Stimulated activated CD4-positive, alpha-beta T cell treated with anti-CD3 and anti-CD28 coated beads, Interleukin-12 subunit alpha, Interleukin-12 subunit beta, amount 100 ng/mL, for 4 hours (primary cell): ENCODE results near the gene UBE2N.

Source experiments
- DNase-seq: peaks from one replicate; pipeline ENCODE4 v3.0.0-alpha.2; 2020

UBE2N gene

GRCh38 chr12:93441617-93442410, at the start of gene UBE2N:
UBE2N (minus strand) TSS chr12:93441947; CDS start chr12:93441884, 63 bp downstream.
- DNase-seq, result peak; percentile 97

- no peak for DNase-seq
Measured at GRCh38 chr12:93484315-93484981, 42.7 kb upstream of the UBE2N start.

- no peak for DNase-seq
Measured at GRCh38 chr12:93483151-93483807, 41.5 kb upstream of the UBE2N start.

- no peak for DNase-seq
Measured at GRCh38 chr12:93482721-93483120, 41.0 kb upstream of the UBE2N start.

GRCh38 chr12:93476555-93476954, 34.8 kb upstream of the UBE2N start:
- no peak for DNase-seq

- DNase-seq, result no peak
Measured at GRCh38 chr12:93469386-93469785, 27.6 kb upstream of the UBE2N start.

- DNase-seq, result no peak
Measured at GRCh38 chr12:93468008-93468371, 26.2 kb upstream of the UBE2N start.

GRCh38 chr12:93467351-93468007, 25.7 kb upstream of the UBE2N start, which contains the start of gene MRPL42:
MRPL42 (plus strand) TSS chr12:93467514; CDS start chr12:93469286, 1,772 bp downstream.
- DNase-seq, result peak; percentile 90

GRCh38 chr12:93466625-93467350, 25.0 kb upstream of the UBE2N start:
- peak; percentile 5 for DNase-seq

- no peak for DNase-seq
Measured at GRCh38 chr12:93465841-93466240, 24.1 kb upstream of the UBE2N start.

GRCh38 chr12:93461503-93461902, 19.8 kb upstream of the UBE2N start:
- DNase-seq, result no peak

- DNase-seq, result no peak
Measured at GRCh38 chr12:93460902-93461301, 19.2 kb upstream of the UBE2N start.

GRCh38 chr12:93460003-93460402, 18.3 kb upstream of the UBE2N start:
- DNase-seq, result no peak

GRCh38 chr12:93459097-93459496, 17.4 kb upstream of the UBE2N start:
- no peak for DNase-seq

GRCh38 chr12:93456077-93456476, 14.3 kb upstream of the UBE2N start:
- no peak for DNase-seq

- DNase-seq, result no peak
Measured at GRCh38 chr12:93453633-93454032, 11.9 kb upstream of the UBE2N start.

GRCh38 chr12:93451423-93452158, 9.8 kb upstream of the UBE2N start:
- DNase-seq, result no peak

GRCh38 chr12:93449277-93449676, 7.5 kb upstream of the UBE2N start:
- DNase-seq, result no peak

- no peak for DNase-seq
Measured at GRCh38 chr12:93448796-93449195, 7.0 kb upstream of the UBE2N start.

GRCh38 chr12:93447555-93448290, 6.0 kb upstream of the UBE2N start:
- no peak for DNase-seq

GRCh38 chr12:93443576-93443975, 1.8 kb upstream of the UBE2N start:
- no peak for DNase-seq
